NCI-H774 (cell line): Measurements from ENCODE around the gene MRPL30.
"Not testable (repeated sequence)": the region's sequence is repeated elsewhere in the genome, so short reads cannot be mapped to it uniquely, and the experiment has no call there.

Experiments used
- DNase-seq: peaks from one replicate; lab custom pipeline; 2025; lab: John Stamatoyannopoulos, UW

MRPL30 gene

DNA sequence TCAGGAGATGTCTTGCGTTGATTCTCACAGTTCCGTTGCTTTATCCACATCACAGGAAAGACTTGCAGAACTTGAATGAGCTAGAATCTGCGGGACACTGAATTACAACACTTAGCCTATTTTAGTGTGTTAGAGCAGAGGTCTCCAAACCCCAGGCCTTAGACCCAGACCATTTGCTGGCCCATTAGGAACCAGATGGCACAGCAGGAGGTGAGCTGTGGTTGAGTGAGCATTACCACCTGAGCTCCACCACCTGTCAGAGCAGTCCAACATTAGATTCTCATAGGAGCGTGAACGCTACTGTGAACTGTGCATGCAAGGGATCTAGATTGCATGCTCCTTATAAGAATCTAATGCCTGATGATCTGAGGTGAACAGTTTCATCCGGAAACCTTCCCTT is 3.8 kb downstream of the MRPL30 start:
- no peak for DNase-seq

DNA sequence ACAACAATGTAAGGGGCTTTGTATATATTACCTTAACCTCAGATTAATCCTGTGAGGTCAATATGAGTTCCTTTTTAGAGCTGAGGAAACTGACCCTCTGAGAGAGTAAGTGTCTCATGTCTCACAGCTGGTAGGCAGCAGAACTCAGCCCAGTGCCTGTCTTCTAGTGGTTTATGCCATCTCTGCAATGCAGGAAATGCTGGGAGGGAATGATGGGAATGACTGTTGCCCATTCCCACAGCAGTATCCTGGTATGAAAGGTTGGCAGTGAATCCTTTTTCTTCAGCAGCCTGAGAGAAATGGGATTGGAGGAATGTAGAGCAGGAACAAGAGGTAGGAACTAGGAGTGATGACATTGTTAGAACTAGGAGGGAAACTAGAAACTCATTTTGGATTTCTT is 6.0 kb downstream of the MRPL30 start:
- DNase-seq: no peak

DNA sequence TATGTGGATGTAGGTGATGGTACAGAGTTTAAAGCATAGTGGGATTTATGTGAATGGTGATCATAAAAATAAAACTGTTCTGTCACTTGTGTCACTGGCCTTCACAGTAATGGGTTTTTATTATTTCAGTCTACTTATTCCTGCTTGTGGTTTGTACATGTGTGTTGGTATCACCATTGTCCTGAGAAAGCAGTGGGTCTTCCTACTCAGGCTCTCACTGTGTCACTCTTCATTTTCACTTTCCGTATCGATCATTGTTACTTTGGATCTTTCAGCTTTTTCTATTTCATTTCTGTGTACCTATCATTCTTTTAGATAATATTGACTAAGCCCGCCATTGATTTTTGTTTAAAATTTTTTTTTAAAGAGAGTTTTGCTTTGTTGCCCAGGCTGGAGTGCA is 7.4 kb downstream of the MRPL30 start:
- no peak for DNase-seq

DNA sequence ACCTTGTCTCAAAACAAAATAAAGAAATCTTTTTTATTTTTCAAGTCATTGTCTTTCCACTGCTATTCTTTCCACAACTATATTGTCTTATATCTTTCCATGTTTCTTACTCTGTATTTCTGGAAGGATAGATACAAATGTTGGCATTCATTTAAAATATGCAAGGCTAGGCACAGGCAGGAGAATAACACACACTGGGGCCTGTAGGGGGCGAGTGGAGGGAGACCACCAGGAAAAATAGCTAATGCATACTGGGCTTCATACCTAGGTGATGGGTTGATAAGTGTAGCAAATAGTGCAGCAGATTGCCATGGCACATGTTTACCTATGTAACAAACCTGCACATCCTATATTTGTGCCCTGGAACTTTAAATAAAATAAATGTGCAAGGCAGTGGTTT is 9.6 kb downstream of the MRPL30 start:
- DNase-seq: no peak

DNA sequence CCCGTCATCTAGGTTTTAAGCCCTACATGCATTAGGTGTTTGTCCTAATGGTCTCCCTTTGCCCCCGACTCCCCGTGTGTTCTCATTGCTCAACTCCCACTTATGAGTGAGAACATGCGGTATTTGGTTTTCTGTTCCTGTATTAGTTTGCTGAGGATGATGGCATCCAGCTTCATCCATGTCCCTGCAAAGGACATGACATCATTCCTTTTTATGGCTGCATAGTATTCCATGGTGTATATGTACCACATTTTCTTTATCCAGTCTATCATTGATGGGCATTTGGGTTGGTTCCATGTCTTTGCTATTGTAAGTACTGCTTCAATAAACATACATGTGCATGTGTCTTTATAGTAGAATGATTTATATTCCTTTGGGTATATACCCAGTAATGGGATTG is 11.4 kb downstream of the MRPL30 start:
- not testable (repeated sequence) for DNase-seq

DNA sequence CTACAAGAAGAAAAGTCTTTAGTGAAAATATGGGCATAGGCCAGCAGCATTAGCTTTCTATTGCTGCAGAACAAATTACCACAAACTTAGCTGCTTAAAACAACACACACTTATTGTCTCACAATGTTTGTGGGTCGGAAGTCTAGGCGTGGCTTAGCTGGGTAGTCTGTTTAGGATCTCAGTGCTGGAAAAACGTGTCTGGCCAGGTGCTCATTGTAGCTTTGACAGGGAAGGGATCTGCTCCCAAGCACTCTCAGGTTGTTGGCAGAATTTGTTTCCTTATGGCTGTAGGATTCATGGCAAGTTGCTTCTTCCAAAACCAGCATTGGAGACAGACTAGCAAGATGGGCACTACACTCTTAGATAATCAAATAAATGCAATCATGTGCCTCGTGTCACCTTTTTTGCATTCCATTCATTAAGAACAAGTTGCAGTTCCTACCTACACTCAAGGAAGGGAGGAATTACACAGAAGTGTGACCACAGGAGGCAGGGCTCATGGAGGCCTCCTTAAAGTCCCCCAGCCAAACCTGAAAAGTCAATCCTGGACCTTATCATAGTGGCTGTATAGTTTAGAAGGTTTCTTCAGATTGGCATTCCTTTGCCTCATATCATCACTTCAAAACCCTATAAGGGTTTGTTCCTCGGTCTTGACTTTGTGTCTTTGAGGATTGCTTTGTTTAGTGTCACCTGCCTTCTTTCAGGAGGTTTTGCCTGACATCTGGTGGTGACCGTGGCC is 17.3 kb downstream of the MRPL30 start:
- DNase-seq: no peak

DNA sequence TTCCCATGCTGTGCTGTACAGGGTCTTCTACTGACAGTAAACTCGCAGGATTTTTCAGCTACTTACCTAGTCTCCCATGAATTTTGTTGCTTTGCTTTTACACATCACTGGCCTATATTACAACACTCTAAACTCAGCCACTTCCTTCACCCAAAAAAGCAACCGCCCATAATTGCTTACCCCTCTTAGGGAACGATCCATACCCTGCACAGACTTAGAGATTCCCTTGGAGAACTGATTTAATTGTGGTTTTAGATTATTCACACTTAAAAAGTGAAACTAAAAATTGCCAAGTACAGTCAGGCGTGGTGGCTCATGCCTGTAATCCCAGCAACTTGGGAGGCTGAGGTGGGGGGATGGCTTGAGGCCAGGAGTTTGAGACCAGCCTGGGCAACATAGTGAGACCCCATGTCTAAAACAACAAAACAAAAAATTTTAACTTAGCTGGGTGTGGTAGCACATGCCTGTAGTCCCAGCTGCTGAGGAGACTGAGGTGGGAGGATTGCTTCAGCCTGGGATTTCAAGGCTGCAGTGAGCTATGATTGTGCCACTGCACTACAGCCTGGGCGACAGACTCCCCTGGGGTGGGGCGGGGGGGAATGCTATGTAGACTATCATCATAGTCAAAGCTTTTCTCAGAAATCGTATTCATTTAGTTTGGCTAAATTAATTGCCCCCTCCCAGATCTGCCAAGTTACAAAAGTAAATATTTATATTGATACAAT is 19.3 kb downstream of the MRPL30 start:
- no peak for DNase-seq

DNA sequence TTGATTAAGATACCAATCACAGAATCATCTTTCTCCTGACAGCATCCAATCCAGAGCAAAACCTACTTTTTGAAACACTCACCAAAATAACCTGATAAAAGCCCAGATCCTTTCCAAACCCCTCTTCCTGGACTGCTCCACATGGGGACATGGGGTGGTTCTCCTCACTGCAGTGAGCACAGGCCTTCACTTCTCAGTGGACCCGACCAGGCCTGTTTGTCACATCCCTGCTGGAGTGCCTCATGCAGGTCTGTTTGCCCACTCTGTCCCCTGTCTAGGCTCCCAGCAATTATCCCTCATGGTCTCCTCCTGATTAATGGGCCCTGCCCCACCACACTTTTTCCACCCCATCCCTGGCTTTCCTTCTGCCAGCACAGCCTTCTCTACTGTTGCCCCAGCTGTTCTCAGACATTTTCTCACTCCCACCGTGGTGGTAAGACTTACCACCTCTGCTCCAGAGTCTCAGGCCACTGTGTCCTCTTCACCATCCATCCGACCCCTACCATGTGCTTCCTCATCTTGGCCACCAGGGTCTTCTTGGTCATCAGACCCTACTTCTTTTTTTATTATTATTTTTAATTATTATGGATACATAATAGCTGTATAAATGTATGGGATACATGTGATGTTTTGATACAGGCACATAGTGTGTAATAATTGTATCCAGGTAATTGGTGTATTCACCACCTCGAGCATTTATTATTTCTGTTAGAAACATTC is 21.1 kb downstream of the MRPL30 start:
- no peak for DNase-seq

DNA sequence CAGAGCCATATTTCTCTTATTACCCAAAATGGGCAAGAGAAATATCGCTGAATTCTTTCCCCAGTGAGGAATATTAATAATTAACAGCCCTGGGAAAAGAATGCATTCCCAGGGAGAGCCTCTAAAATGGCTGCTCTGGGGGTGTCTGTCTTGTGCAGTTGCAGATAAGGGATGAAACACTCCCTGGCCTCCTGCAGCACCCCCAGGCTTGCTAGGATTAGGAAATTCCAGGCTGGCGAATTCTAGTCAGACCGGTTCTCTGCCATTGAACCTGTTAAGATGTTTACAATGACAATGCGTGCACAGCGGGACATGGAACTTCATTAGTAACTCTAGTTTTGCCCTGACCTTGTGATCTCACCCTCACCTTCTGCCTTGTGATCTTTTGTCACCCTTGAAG is 24.5 kb downstream of the MRPL30 start:
- DNase-seq: no peak

DNA sequence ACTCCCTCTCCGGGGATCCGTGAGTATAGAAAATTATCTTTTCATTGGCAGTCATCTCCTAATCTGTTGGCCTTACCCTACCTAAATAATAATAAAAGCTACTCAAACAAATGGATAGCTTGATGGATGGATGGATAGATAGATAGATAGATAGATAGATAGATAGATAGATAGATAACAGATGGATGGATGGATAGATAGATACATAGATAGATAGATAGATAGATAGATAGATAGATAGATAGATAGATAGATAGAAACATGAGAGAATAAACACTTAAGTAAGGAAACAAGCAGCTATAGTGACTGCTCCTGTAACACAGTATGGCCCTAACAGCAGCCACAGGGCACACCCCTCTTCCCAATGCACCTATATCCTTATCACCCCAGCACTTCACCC is 35.1 kb downstream of the MRPL30 start:
- no peak for DNase-seq

DNA sequence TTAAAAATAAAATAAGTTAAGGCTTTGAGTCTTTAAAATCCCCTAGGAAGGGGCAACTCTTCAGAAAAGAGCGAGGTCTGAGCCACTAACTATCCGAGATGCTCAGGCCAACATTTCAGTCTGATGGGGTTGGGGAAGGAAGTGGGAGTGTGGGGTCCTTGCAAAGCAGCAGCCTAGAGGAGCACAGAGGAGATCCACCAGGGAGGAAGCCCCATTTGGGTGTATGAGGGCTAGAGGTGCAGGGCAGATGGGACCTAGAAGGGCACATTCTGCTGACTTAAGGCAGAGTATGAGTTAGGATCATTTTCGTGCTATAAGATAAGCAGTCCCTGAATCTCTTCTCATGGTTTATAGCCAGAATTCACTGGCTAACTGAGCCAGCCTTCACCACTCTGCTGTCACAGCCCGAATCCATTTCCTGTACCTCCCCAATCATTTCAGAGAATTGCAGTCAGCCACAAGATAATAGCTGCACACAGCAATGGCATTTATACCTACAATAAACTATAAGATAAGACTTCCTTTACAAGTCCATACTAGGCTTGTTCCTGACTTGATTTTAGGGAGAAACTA is 37.0 kb downstream of the MRPL30 start:
- no peak for DNase-seq

DNA sequence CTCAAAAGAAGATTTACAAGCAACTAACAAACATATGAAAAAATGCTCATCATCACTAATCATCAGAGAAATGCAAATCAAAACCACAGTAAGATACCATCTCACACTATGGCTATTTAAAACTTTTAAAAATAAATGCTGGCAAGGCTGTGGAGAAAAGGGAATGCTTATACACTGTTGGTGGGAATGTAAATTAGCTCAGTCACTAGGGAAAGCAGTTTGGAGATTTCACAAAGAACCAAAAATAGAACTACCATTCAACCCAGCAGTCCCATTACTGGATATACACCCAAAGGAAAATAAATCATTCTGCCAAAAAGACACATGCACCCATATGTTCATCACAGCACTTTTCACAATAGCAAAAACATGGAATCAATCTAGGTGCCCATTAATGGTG is 52.2 kb downstream of the MRPL30 start:
- not testable (repeated sequence) for DNase-seq

DNA sequence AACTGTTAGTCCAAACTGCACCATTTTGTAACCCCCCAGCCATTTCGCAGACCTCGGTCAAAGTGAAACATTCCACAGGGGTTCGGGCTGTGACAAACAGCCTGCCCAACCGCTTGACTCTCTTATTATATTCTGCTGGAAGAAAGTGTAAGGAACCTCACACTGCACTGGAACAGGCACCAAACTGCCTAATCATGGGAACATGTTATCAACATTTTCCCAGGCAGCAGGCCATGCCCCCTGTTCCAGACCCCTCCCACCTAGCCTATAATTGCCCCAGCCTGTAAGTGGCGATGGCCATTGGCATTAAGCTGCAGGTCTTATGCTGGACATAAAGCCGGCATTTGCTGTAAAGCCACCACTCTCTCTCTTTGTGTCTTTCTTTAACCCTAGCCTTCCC is 57.6 kb downstream of the MRPL30 start:
- DNase-seq: no peak

DNA sequence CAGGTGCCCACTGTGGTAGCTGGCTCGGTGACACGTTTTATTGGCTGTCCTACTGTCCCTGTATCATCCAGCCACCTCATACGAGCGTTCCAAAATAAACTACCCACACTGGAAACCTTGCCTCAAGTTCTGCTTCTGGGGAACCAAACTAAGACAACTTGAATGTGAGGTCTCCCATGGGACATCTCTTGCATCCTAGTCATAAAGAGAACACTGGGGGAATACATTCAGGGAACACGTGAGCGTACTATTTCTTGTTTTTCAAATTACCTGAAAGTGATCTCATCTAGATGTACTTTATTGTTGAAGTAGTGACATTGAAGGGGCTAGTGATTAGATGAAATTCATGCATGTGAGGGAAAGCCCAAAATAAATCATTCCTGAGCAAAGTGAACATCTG is 59.4 kb downstream of the MRPL30 start:
- no peak for DNase-seq

DNA sequence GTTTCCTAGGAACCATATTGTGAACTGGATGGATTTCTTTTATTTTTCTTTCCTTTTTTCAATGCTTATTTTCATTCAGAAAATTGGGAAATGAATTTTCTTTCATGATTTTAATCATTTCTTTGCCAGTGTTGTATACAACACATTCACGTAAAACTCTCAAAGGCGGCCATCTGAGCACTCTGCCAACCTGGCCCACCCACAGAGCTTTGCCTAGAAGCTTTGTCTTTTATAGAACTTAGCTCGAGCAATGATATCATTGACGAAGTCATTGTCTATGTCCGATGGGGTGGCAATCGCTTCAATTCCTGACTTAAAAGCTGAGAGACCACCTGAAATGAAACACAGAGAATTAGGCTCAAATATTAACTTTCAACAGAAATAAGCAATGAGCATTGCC is 61.2 kb downstream of the MRPL30 start:
- DNase-seq: no peak
